Body of pancreas (tissue), 4 donors: ENCODE data around the gene RPS25. TPM values are rescaled to one million over a fixed set of nuclear protein-coding genes. Genes with fewer than 3 reads are reported as not detected.

ENCODE experiments used
- ATAC-seq: fragments of 150-250 bp; one replicate; pipeline ENCODE4 v1.9.1; 2016
- DNase-seq, 4 donors: peaks; one replicate each; pipeline ENCODE4 v3.0.0-alpha.2; 2019
- H3K27ac ChIP-seq, 4 donors: fragments of 200-600 bp; sonication (generic); 1 replicate in 3 of 4; 2 replicates in 1 of 4; pipeline versions ENCODE4 v1.5.1 to v1.6.1; 2016 to 2019; ENCODE audit warnings: mild to moderate bottlenecking in 1 of 4, mixed read lengths in 1 of 4, moderate library complexity in 1 of 4
- H3K27me3 ChIP-seq, 2 donors: fragments of 200-600 bp; sonication (generic); one replicate each; pipeline ENCODE4 v1.6.0; 2016; ENCODE audit warnings: mild to moderate bottlenecking in 1 of 2
- H3K36me3 ChIP-seq, 2 donors: fragments of 200-600 bp; sonication (generic); replicated peaks in 1 of 2; 2 replicates each; pipeline ENCODE4 v1.5.1; 2016; ENCODE audit warnings: low read depth in 2 of 2; ENCODE audit not compliant: insufficient read depth in 1 of 2
- H3K4me1 ChIP-seq: fragments of 200-600 bp; sonication (generic); one replicate; pipeline ENCODE4 v1.6.0; 2016
- H3K4me3 ChIP-seq, 2 donors: fragments of 200-600 bp; sonication (generic); 1 replicate in 1 of 2; 2 replicates in 1 of 2; pipeline ENCODE4 v1.5.1; 2016 to 2019
- H3K9me3 ChIP-seq, 3 donors: fragments of 200-600 bp; sonication (generic); 1 replicate in 2 of 3; 2 replicates in 1 of 3; pipeline ENCODE4 v1.5.1; 2016
- POLR2A ChIP-seq, 3 donors: fragments of 450-650 bp; IDR thresholded peaks; one replicate each; pipeline ENCODE4 v1.6.1; 2016; ENCODE audit warnings: antibody characterized with exemption in 3 of 3, mild to moderate bottlenecking in 2 of 3
- WGBS, 2 donors: methylation state at CpG; one replicate each; pipeline ENCODE4 v1.1.5; 2017; 5-methylcytosine and 5-hydroxymethylcytosine counted together
- intact Hi-C: fragments of 100-400 bp; cut with DNase I; formaldehyde crosslinking; loops from one replicate; pipeline ENCODE4 v1.15.1; 2023
- total RNA-seq, 2 donors: library from RNA; depleted of rRNA; stranded (reverse); fragments of >200 nt; gene quantifications; one replicate each; pipeline ENCODE4 v1.1.0, GENCODE V29; 2016
- TF ChIP-seq, protein P1 (sequence below), 7 experiments: fragments of 450-650 bp in 4 of 7; fragments of 200-600 bp in 3 of 7; sonication (generic) in 3 of 7; IDR thresholded peaks; one replicate each; pipeline ENCODE4 v1.5.1; 2016 to 2019; ENCODE audit warnings: antibody characterized with exemption in 7 of 7

The RPS25 gene
- total RNA-seq, 2 donors from 2014 or later, result 824 to 1,261 TPM

DNA sequence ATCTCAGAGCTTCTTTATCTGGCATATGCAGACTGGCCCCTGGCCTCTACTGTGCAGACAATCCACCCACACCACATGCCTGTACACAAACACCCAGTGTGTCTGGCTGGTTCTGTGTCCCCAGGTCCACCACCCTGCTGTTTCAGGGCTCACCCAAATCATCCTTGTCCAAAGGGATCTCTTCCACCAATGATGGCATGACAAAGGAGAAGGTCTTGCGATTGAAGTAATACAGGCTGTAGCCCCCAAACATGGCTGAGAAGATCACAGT, 10.9 kb upstream of the RPS25 start:
- no peak for TF ChIP-seq POLR2A (IDR thresholded peaks at IDR 0.05)
- TF ChIP-seq, protein P1, sequence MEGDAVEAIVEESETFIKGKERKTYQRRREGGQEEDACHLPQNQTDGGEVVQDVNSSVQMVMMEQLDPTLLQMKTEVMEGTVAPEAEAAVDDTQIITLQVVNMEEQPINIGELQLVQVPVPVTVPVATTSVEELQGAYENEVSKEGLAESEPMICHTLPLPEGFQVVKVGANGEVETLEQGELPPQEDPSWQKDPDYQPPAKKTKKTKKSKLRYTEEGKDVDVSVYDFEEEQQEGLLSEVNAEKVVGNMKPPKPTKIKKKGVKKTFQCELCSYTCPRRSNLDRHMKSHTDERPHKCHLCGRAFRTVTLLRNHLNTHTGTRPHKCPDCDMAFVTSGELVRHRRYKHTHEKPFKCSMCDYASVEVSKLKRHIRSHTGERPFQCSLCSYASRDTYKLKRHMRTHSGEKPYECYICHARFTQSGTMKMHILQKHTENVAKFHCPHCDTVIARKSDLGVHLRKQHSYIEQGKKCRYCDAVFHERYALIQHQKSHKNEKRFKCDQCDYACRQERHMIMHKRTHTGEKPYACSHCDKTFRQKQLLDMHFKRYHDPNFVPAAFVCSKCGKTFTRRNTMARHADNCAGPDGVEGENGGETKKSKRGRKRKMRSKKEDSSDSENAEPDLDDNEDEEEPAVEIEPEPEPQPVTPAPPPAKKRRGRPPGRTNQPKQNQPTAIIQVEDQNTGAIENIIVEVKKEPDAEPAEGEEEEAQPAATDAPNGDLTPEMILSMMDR (IDR thresholded peaks at IDR 0.05), result no peak
- peak in 1 of 4 donors; percentile 15 for DNase-seq
- no peaks in the 10 kb centered on the region for H3K9me3 ChIP-seq
- WGBS, 2 donors, result 50 to 60% methylated on average over 1 of the region's 1 CpG
- H3K4me1 ChIP-seq, result peaks cover 62% of the 10 kb centered on the region
- peak overlapping the region in 1 of 2 donors; percentile 6 for H3K4me3 ChIP-seq
- ATAC-seq, result no peak
- peak overlapping the region; percentile 88 to 95 (median 93) for H3K27ac ChIP-seq
- no peaks in the 10 kb centered on the region for H3K27me3 ChIP-seq
- intact Hi-C loops, result no loop called here
- peaks cover 0 to 2% of the 10 kb centered on the region in 2 donors for H3K36me3 ChIP-seq

DNA sequence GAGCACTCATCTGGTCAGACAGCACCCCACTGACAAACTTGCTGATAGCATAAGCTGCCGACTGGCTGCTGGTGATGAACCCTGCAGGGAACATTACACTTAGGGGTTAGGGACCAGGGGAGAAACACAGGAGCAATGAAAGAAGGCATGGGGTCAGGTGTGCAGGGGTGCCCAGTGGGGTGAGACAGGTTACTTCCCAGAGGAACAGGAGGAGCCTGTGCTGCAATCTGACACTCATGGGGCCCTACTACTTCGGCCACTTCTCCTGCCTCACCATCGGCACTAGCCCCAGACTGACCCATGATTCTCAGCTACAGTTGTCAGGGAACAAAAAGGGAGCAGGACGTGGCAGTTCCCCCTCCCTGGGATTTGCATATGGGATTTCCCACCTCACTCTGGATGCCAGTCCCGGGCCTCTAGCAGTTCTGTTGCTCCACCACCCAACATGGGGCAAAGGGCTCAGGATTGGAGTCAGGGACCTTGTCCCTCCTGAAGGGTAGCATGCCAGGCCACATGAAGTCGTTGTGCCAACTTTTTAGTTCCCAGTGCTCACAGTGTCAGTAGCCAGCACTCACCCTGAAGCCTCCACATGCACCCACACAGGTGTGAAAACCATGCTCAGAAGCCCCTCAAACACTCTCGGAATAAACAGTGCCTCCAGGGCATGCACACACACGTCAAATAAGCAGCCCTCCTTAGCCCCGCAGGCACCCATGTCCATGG, 10.4 kb upstream of the RPS25 start:
- H3K36me3 ChIP-seq, result peaks cover 0 to 2% of the 10 kb centered on the region in 2 donors
- peaks cover 66% of the 10 kb centered on the region for H3K4me1 ChIP-seq
- TF ChIP-seq, protein P1 (IDR thresholded peaks at IDR 0.05), result no peak
- no peak for TF ChIP-seq POLR2A (IDR thresholded peaks at IDR 0.05)
- 30 to 37% methylated on average over 6 to 9 of the region's 9 CpGs for WGBS, 2 donors
- no peaks in the 10 kb centered on the region for H3K27me3 ChIP-seq
- no peaks in the 10 kb centered on the region for H3K9me3 ChIP-seq
- H3K27ac ChIP-seq, result peak overlapping the region; percentile 88 to 95 (median 93)
- H3K4me3 ChIP-seq, result peak overlapping the region in 1 of 2 donors; percentile 6
- DNase-seq, result peak in 3 of 4 donors; percentile 17 to 35 (median 34)
- no peak for ATAC-seq
- intact Hi-C loops, result no loop called here

DNA sequence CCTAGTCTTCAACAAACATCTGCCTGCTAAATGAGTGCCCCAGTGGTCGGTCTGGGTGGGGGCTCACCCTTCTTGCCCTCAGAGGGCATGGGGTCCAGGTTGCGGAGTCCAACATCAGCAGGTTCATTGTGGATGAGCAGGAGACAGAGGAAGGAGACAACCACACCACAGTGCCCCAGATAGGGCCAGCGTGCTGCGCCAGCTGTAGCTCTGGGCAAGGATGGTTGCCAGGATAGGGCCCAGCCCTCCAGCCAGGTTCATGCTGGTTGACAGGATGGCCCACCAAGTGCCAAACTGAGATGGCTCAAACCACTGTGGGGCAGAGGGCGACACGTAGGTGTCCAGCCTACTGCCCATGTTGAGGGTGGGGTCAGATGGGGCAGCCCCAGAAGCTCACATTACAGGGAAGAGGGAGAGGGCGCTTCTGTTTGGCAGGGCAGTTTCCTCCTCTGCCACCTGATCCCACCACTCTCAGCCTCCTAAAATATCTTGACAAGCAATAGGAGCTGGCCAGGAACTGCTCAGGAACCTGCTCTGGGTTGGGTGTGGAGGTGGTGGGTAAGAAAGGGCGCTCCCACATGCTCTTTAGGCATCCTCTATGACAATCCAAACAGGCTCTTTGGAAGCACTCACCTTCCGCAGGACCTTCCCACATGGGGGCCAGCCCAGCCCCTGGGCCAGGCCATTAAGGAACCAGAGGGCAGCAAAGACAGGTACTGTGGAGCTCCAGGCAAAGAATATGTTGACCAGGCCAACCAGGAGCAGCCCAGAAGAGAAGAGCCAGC, 9.6 kb upstream of the RPS25 start:
- TF ChIP-seq POLR2A (IDR thresholded peaks at IDR 0.05), result no peak
- TF ChIP-seq, protein P1 (IDR thresholded peaks at IDR 0.05), result no peak
- H3K27me3 ChIP-seq, result no peaks in the 10 kb centered on the region
- H3K9me3 ChIP-seq, result no peaks in the 10 kb centered on the region
- WGBS, 2 donors, result 84 to 88% methylated on average over 2 to 9 of the region's 9 CpGs
- ATAC-seq (no peak), DNase-seq (peak in 1 of 4 donors; percentile 12)
- H3K36me3 ChIP-seq, result peaks cover 0 to 2% of the 10 kb centered on the region in 2 donors
- peaks cover 73% of the 10 kb centered on the region for H3K4me1 ChIP-seq
- no peak overlapping the region for H3K4me3 ChIP-seq
- peak overlapping the region in 3 of 4 donors; percentile 88 to 95 (median 91) for H3K27ac ChIP-seq
- intact Hi-C loops, result no loop called here

DNA sequence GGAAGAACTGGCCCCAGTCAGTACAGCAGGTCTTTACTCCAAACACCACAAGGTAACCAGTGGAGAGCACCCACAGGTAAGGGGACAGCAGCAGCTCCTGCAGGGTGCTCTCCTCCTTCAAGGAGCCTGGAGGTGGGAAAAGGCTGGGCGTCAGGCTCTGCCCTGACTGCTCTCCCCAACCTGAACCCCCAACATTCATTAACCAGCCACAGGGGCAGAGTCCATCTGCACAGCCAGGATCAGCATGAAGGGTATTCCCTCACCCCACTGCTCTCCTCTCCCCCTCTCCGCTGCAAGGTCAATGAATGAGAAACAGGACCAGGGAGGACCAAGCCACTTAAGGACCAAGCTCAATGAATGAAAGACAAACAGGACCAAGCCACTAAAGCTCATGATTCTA, 8.8 kb upstream of the RPS25 start:
- WGBS, 2 donors, result 50 to 60% methylated on average over 2 of the region's 2 CpGs
- intact Hi-C loops, result no loop called here
- Histone ChIP-seq H3K4me1 (peaks cover 79% of the 10 kb centered on the region), H3K36me3 (peaks cover 0 to 2% of the 10 kb centered on the region in 2 donors), H3K27me3 (no peaks in the 10 kb centered on the region), H3K9me3 (no peaks in the 10 kb centered on the region), H3K4me3 (no peak overlapping the region), H3K27ac (peak overlapping the region in 3 of 4 donors; percentile 4 to 95 (median 88))
- TF ChIP-seq POLR2A (IDR thresholded peaks at IDR 0.05), result no peak
- TF ChIP-seq, protein P1 (IDR thresholded peaks at IDR 0.05), result no peak
- ATAC-seq (no peak), DNase-seq (no peak)
